ENCODE results near the gene USP7.
"Not testable (repeated sequence)": the region's sequence is repeated elsewhere in the genome, so short reads cannot be mapped to it uniquely, and the experiment has no call there.

The USP7 gene

DNA sequence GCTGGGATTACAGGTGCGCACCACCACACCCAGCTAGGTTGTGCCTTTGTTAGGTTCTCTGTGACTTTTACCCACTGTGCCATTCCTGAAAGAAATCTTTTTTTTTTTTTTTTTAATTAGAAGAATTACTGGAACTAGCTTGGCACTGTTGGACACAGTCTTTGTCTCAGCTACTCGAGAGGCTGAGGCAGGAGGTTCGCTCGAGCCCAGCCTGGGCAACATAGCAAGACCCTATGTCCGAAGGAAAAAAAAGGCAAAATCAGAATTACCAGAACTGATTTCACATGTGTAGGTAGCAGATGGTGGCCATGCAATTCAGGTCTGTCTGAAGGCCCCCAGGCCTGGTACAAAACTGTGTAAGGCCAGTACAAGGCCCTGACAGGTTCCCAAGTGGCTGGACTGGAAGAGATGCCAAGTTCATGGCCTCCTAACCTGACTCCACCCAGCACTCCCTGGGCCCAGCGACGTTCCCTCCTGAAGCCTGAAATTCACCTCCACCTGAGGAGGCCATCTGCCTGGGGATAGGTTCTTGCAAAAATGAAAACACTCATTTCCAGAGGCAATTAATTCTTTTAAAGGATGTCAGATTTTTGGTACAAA, 117.9 kb downstream of the USP7 start:
- intact Hi-C loops (cut with DNase I) = no loop called here
- DNase-seq = peak in 4 of 42 donors; percentile 13 to 41 (median 19)

DNA sequence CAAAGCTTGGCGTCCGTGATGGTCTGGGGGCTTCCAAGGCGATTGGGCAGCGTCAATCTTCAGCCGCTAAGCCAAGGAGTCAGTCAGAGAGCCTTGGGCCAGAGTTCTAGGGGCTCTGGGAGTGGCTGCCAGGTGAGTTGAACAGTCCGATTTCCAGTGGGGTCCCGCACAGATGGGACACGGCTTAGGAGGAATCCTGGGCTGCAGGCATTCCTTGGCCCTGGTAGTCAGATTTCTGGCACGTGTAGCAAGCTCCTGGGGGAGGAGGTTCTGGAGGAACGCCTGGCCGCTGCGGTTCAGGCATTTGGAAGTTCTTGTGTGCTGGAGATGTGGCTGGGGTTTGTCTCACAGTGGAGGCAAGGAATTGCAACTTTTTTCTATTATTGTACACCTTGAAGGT, 120.4 kb downstream of the USP7 start:
- intact Hi-C loops (cut with DNase I); DNase-seq: not testable (repeated sequence)

All from head of caudate nucleus (tissue), 42 donors.